Activated naive CD4-positive, alpha-beta T cell treated with anti-CD3 and anti-CD28 coated beads, Interleukin-2, amount 50 U/mL, for 24 hours (primary cell): ENCODE measurements around the gene PIEZO2.
"Not testable (repeated sequence)": the region's sequence is repeated elsewhere in the genome, so short reads cannot be mapped to it uniquely, and the experiment has no call there.

Experiments
- H3K27ac Mint-ChIP-seq: one replicate; pipeline ENCODE4 v1.8.0; 2021; ENCODE audit warnings: mild to moderate bottlenecking, mixed read lengths
- H3K27me3 Mint-ChIP-seq: one replicate; pipeline ENCODE4 v1.8.0; 2021; ENCODE audit warnings: mixed read lengths
- H3K36me3 Mint-ChIP-seq: one replicate; pipeline ENCODE4 v1.8.0; 2021; ENCODE audit warnings: mixed read lengths
- H3K4me1 Mint-ChIP-seq: one replicate; pipeline ENCODE4 v1.8.0; 2021; ENCODE audit warnings: mixed read lengths
- H3K4me3 Mint-ChIP-seq: one replicate; pipeline ENCODE4 v1.8.0; 2021; ENCODE audit warnings: mild to moderate bottlenecking, mixed read lengths
- H3K9me3 Mint-ChIP-seq: one replicate; pipeline ENCODE4 v1.8.0; 2021; ENCODE audit warnings: mixed read lengths

PIEZO2 gene

DNA sequence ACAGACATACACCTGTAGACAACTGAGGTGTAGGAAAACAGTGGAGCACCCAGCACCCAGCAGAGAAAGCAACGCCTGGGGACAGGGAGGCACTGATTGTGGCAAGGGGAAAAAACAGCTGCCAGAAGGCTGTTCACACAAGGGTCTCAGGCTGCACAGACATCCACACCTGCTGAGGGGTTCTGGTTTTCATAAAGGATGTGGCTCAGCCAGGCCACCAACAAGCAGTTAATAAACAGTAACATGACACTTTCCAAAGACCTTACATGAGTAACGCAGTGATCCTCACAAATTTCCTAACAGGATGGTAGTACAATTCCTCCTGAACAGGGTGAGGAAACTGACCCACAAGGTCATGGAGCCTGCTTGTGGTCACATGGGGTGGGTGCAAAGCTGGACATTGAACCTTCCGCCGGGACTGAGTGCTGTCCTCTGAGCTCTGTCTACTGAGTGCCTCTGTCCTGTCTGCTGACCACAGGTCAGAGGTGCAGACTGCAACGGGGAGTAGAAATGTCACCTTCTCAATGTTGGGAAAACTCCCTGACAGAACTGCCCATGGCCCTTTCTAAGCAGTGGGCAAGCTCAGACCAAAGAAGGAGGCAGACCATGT lies 506.3 kb downstream of the PIEZO2 start:
- not testable (repeated sequence) for H3K27ac Mint-ChIP-seq, H3K27me3 Mint-ChIP-seq, H3K4me3 Mint-ChIP-seq, H3K4me1 Mint-ChIP-seq, H3K36me3 Mint-ChIP-seq, H3K9me3 Mint-ChIP-seq

DNA sequence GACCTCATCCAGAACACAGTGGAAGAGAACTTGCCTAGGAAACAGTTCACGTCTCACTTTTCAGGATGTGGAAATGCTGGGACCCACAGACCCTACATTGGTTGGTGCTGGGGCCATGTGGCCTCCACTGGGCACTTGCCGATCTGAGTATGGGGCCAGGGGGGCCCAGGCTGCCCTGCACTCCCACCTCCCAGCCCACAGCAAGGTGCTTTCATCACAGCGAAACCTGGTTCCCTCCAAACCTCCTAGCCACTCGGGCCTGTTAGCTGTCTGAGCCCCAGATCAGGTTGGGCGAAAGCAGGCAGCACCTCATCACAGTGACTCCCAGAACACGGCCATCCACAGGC lies 510.9 kb downstream of the PIEZO2 start:
- not testable (repeated sequence) for H3K27ac Mint-ChIP-seq, H3K4me1 Mint-ChIP-seq, H3K27me3 Mint-ChIP-seq, H3K9me3 Mint-ChIP-seq, H3K36me3 Mint-ChIP-seq, H3K4me3 Mint-ChIP-seq

DNA sequence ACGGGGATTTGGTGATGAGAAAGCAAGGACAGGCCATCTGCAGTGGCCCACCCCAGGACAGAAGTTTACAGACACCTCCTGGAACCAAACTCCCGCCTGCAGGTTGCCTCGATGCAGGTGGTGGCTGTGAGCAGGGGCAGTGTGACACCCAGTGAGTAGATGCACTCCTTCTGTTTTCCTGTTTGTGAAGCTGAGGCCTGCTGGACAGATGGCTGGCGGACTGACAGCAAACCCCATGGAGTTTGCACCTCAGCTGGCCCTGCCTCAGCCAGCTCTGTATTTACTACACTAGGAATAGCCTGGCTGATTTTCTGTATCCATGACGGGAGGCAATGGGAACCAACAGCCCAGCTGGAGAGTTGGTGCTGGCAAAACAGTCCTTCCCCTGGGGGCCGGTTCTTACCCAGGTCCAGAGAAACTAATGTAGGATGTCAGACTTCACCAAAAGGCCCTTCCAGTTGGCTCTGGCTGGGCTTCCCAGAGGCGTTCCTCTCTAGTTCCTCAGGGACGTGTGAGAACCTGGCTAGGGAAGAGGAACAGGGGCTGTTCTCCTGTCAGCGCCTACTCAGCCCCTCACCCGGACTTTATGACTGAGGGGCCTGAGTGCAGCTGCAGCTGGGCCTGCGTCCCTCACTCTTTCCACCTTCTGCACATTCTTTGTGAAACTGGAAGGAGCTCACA lies 511.4 kb downstream of the PIEZO2 start:
- H3K36me3 Mint-ChIP-seq, H3K27ac Mint-ChIP-seq, H3K27me3 Mint-ChIP-seq, H3K9me3 Mint-ChIP-seq, H3K4me3 Mint-ChIP-seq, H3K4me1 Mint-ChIP-seq: not testable (repeated sequence)

DNA sequence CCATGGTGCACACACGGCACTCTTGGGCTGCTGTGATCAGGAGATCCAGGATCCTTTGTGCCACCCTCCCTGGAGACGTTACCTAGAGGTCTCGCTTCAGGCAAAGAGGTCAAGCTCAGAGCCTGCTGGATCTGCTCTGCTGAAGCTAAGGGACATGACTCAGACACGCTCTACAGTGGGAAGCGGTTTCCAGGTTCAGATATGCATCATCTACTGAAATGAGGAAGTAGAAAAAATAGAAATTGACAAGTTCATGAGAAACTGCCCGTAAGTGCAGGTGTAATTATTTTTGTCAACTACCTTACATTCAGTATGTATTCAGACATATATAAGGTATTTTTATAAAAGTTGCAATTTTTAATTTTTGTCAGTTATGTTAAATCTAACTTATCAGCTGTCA lies 520.3 kb downstream of the PIEZO2 start:
- not testable (repeated sequence) for H3K27ac Mint-ChIP-seq, H3K9me3 Mint-ChIP-seq, H3K4me3 Mint-ChIP-seq, H3K4me1 Mint-ChIP-seq, H3K36me3 Mint-ChIP-seq, H3K27me3 Mint-ChIP-seq

DNA sequence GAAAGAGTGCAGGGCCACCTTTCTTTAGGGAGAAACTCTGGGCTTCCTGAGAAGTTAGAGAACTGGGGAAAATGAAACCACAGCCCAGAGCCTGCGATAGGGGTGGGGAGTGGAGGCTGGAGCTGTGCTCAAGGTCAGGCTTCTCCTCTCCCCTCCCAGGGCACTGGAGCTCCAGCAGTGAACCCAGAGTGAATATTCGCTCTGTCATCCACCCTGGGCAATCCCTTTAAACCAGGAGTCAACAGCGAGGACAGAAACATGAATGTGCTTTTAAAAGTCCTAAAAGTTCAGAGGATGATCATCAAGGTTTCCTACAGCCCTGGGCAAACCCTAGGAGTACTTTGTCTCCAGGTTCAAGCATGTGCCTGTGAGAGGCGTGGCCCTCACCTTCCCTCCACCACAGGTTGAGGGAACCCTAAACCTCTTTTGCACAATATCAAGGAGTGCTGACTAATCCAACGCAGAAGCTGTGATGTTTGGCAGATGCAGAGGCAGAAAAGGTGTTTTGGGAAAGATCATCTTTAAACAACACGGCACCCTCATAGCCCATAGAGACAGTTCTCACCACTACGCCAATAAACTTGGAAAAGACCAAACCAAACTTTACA lies 522.7 kb downstream of the PIEZO2 start:
- H3K36me3 Mint-ChIP-seq, H3K4me3 Mint-ChIP-seq, H3K27me3 Mint-ChIP-seq, H3K9me3 Mint-ChIP-seq, H3K4me1 Mint-ChIP-seq, H3K27ac Mint-ChIP-seq: not testable (repeated sequence)

DNA sequence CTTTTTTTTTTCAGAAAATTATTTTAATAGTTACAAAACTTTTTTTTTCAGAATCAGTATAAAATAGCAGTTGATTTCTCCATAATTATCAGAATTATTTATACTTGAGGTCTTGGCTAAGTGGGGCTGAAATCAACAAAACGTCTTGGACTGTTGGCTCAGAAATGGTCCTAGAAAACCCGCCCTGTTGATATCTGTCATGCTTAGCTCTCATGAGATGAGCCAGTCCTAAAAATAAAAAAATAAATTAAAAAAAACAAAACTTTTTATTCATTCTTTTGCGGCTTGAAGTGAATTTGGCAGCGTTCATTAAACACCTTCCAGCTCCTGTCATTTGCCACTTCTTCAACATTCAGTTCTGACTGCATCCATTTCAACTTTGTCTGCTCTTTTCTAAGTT lies 525.8 kb downstream of the PIEZO2 start:
- H3K27me3 Mint-ChIP-seq, H3K9me3 Mint-ChIP-seq, H3K4me1 Mint-ChIP-seq, H3K4me3 Mint-ChIP-seq, H3K27ac Mint-ChIP-seq, H3K36me3 Mint-ChIP-seq: not testable (repeated sequence)

DNA sequence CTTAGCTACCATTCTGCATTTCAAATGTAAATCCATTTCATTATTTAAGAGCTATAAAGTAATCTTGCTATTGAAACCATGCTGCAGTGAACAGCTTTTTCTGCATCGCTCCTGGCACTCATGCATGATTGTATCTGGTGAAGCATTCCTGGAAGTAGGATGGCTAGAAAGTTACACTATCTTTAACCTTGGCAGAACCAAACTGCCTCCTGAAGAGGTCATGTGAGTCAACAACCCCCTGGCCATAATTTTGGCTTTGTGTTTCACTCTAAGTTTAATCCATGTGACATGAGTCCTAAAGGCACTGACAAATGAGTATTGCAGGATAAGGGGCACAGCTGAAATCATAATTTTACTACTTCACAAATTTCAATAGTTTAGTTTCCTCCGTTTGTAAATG lies 526.4 kb downstream of the PIEZO2 start:
- H3K27ac Mint-ChIP-seq, result not testable (repeated sequence)

DNA sequence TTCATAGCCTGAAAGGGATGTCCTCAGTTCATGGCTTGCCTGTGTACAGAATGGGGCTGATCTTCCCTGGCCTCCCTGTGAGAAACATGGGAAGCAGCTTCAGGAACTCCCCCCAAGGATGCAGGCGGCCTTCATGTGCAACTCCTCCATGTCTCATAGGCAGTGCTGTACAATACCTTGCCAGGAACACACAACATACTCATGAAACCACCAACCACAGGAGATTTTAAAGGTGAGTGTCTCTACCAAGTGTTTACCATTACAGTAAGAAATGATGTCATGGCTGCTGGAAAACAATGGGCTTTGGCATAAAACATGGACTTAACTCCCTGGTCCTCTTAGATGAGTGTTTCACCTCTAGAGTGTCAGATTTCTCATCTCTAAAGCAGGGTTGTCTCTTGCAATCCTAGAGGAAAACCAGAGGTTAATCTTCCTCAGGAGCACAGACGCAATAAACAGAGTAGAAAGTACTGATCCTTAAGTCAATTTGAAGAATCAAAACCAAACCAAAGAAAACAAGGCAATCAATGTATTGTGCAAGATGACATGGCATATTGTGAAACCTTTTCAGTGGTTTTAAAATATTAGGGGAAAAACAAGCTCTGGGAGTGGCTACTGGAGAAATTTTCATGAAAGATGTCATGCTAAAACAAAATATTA lies 528.6 kb downstream of the PIEZO2 start:
- H3K27ac Mint-ChIP-seq, result not testable (repeated sequence)

More for the DNA sequence above, 526.4 kb downstream of the PIEZO2 start:
- not testable (repeated sequence) for H3K4me3 Mint-ChIP-seq, H3K9me3 Mint-ChIP-seq, H3K4me1 Mint-ChIP-seq, H3K27me3 Mint-ChIP-seq, H3K36me3 Mint-ChIP-seq

More for the DNA sequence above, 528.6 kb downstream of the PIEZO2 start:
- H3K36me3 Mint-ChIP-seq, H3K27me3 Mint-ChIP-seq, H3K9me3 Mint-ChIP-seq, H3K4me1 Mint-ChIP-seq, H3K4me3 Mint-ChIP-seq: not testable (repeated sequence)
